Keratinocyte (primary cell): ENCODE results near the gene APBB2. TPM values are rescaled to one million over a fixed set of nuclear protein-coding genes. Genes with fewer than 3 reads are reported as not detected.

Source experiments
- DNase-seq: peaks from one replicate; pipeline ENCODE4 v3.0.0-alpha.2; 2011; ENCODE audit warnings: low read depth, missing footprints, low spot score
- FAIRE-seq: peaks from 2 replicates; lab custom pipeline; 2011; peaks lifted over from hg19 to GRCh38; lab: Jason Lieb, UNC
- H2AFZ ChIP-seq: 2 replicates; pipeline ENCODE4 v1.6.0; 2012; ENCODE audit warnings: low read length, control low read depth, inconsistent platforms; ENCODE audit not compliant: control insufficient read depth
- H3K27ac ChIP-seq: 2 replicates; pipeline ENCODE4 v1.5.1; 2011; ENCODE audit warnings: low read length; ENCODE audit not compliant: control insufficient read depth, insufficient read depth
- H3K27me3 ChIP-seq: 3 replicates; pipeline ENCODE4 v1.6.0; 2011; ENCODE audit warnings: low read length; ENCODE audit not compliant: control insufficient read depth, insufficient read depth; ENCODE audit errors: extremely low read depth
- H3K36me3 ChIP-seq, 2 experiments: 2 replicates in 1 of 2; 3 replicates in 1 of 2; pipeline ENCODE4 v1.5.1; 2011; ENCODE audit warnings: low read length in 2 of 2, mild to moderate bottlenecking in 1 of 2; ENCODE audit not compliant: control insufficient read depth in 2 of 2, insufficient read depth in 2 of 2; ENCODE audit errors: extremely low read depth in 1 of 2
- H3K4me1 ChIP-seq: 3 replicates; pipeline ENCODE4 v1.5.1; 2011; ENCODE audit warnings: low read length; ENCODE audit not compliant: control insufficient read depth, insufficient read depth; ENCODE audit errors: extremely low read depth
- H3K4me2 ChIP-seq: 3 replicates; pipeline ENCODE4 v1.6.0; 2011; ENCODE audit warnings: low read depth, low read length; ENCODE audit not compliant: control insufficient read depth, insufficient read depth; ENCODE audit errors: extremely low read depth
- H3K4me3 ChIP-seq, 3 experiments: fragments of 200-600 bp in 1 of 3; sonication (generic) in 1 of 3; 2 replicates in 2 of 3; 3 replicates in 1 of 3; pipeline ENCODE4 v1.5.1; 2011 to 2016; ENCODE audit warnings: low read length in 3 of 3, mild to moderate bottlenecking in 3 of 3, control low read depth in 2 of 3, inconsistent platforms in 1 of 3, low read depth in 1 of 3, mixed read lengths in 1 of 3, mixed run types in 1 of 3, moderate library complexity in 1 of 3; ENCODE audit not compliant: control insufficient read depth in 2 of 3, insufficient read depth in 2 of 3; ENCODE audit errors: extremely low read depth in 1 of 3
- H3K79me2 ChIP-seq: 2 replicates; pipeline ENCODE4 v1.6.0; 2012; ENCODE audit warnings: low read length; ENCODE audit not compliant: control insufficient read depth, insufficient read depth
- H3K9ac ChIP-seq: 3 replicates; pipeline ENCODE4 v1.6.0; 2011; ENCODE audit warnings: low read length; ENCODE audit not compliant: control insufficient read depth, insufficient read depth; ENCODE audit errors: extremely low read depth
- H3K9me1 ChIP-seq: 3 replicates; pipeline ENCODE4 v1.6.0; 2011; ENCODE audit warnings: low read length; ENCODE audit not compliant: control insufficient read depth, insufficient read depth; ENCODE audit errors: extremely low read depth
- H3K9me3 ChIP-seq: 2 replicates; pipeline ENCODE4 v1.5.1; 2012; ENCODE audit warnings: low read depth, low read length; ENCODE audit not compliant: control insufficient read depth
- H4K20me1 ChIP-seq: 3 replicates; pipeline ENCODE4 v1.6.0; 2011; ENCODE audit warnings: low read length; ENCODE audit not compliant: control insufficient read depth, insufficient read depth; ENCODE audit errors: extremely low read depth
- EZH2 ChIP-seq: IDR thresholded peaks from one replicate; pipeline ENCODE4 v1.6.1; 2012; ENCODE audit warnings: inconsistent platforms, mild to moderate bottlenecking, low read length, moderate library complexity
- dilution Hi-C: fragments of 300-500 bp; cut with MboI; formaldehyde crosslinking; loops from one replicate; pipeline ENCODE4 v1.7.0; 2020; ENCODE audit warnings: low sequenced_read_pairs; ENCODE audit not compliant: extremely low pct_ligation_motif_present
- polyA plus RNA-seq, 5 experiments: library from polyadenylated mRNA; depleted of rRNA in 3 of 5; stranded (reverse) in 3 of 5; stranded (forward) in 1 of 5; unstranded in 1 of 5; fragments of >200 nt; gene quantifications; 1 replicate in 1 of 5; 2 replicates in 3 of 5; 3 replicates in 1 of 5; pipeline versions ENCODE4 v1.2.1 to v1.2.3, GENCODE V29; 2011 to 2012; ENCODE audit warnings: missing spikeins in 2 of 5, low read depth in 1 of 5, low replicate concordance in 1 of 5
- TF ChIP-seq, protein P1 (sequence below), 3 experiments: IDR thresholded peaks in 1 of 3; conservative IDR thresholded peaks in 1 of 3; optimal IDR thresholded peaks in 1 of 3; 2 replicates in 2 of 3; 3 replicates in 1 of 3; pipeline versions ENCODE3 to v1.5.1; 2011; ENCODE audit warnings: low read length in 3 of 3, mild to moderate bottlenecking in 3 of 3, moderate library complexity in 2 of 3, control low read depth in 1 of 3, inconsistent platforms in 1 of 3; ENCODE audit not compliant: insufficient read depth in 2 of 3; ENCODE audit errors: extremely low read depth in 1 of 3

Gene APBB2
- polyA plus RNA-seq, 1 donor (not counting 4 experiments of a cell fraction or from before 2014, with no cell fraction given) = 57.3 TPM

DNA sequence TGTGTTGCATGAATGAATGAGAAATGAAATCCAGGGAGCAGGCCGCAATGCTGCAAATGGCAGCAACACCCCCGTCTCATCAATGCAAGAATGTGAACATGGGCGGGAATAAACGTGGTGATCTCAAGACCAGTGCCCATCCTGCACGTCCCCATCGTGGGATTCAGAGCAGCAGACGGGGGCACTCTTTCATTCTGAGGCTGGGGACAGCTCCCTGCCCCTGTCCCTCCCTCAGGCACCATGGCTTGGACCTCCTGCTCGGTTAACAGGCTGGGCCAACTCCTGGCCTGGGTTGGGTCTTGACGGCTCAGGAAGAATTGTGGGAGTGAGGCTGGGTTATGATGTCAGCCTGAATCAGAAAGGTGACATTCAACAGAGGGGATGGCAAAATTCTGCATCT lies 385.7 kb downstream of the APBB2 start:
- no peaks in the 10 kb centered on the region for H3K9me1 ChIP-seq
- dilution Hi-C loops = no loop called here
- H3K36me3 ChIP-seq = peaks cover 23 to 33% of the 10 kb centered on the region in 2 experiments
- no peak overlapping the region for H3K27ac ChIP-seq
- DNase-seq = no peak
- TF ChIP-seq, protein P1, sequence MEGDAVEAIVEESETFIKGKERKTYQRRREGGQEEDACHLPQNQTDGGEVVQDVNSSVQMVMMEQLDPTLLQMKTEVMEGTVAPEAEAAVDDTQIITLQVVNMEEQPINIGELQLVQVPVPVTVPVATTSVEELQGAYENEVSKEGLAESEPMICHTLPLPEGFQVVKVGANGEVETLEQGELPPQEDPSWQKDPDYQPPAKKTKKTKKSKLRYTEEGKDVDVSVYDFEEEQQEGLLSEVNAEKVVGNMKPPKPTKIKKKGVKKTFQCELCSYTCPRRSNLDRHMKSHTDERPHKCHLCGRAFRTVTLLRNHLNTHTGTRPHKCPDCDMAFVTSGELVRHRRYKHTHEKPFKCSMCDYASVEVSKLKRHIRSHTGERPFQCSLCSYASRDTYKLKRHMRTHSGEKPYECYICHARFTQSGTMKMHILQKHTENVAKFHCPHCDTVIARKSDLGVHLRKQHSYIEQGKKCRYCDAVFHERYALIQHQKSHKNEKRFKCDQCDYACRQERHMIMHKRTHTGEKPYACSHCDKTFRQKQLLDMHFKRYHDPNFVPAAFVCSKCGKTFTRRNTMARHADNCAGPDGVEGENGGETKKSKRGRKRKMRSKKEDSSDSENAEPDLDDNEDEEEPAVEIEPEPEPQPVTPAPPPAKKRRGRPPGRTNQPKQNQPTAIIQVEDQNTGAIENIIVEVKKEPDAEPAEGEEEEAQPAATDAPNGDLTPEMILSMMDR (optimal IDR thresholded peaks at IDR 0.05 in 1 of 3, IDR thresholded peaks at IDR 0.05 in 1 of 3, conservative IDR thresholded peaks at IDR 0.05 in 1 of 3; ENCODE audit: extremely low read depth in 1 of 3, insufficient read depth in 2 of 3, low read length in 3 of 3) = no peak
- no peak for TF ChIP-seq EZH2
- H3K9me3 ChIP-seq = no peaks in the 10 kb centered on the region
- H3K27me3 ChIP-seq = no peaks in the 10 kb centered on the region
- no peak for FAIRE-seq
- no peaks in the 10 kb centered on the region for H3K79me2 ChIP-seq
- H3K4me2 ChIP-seq = no peak overlapping the region
- no peak overlapping the region for H2AFZ ChIP-seq
- no peak overlapping the region for H3K4me3 ChIP-seq
- H4K20me1 ChIP-seq = no peaks in the 10 kb centered on the region
- H3K4me1 ChIP-seq = no peaks in the 10 kb centered on the region
- H3K9ac ChIP-seq = no peak overlapping the region

DNA sequence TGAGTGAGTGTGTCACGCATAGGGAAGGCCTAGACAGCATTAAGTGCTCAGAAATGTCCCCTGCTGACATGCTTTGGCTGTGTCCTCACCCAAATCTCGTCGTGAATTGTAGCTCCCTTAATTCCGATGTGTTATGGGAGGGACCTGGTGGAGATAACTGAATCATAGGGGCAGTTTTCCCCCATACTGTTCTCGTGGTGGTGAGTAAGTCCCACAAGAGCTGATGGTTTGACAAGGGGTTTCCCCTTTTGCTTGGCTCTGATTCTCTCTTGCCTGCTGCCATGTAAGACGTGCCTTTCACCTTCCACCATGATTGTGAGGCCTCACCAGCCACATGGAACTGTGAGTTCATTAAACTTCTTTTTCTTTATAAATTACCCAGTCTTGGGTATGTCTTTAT lies 386.6 kb downstream of the APBB2 start:
- dilution Hi-C loops = no loop called here
- DNase-seq (no peak), FAIRE-seq (no peak)

More for the DNA sequence above, 386.6 kb downstream of the APBB2 start:
- H3K27ac ChIP-seq = no peak overlapping the region
- H3K9me1 ChIP-seq = no peaks in the 10 kb centered on the region
- H3K79me2 ChIP-seq = no peaks in the 10 kb centered on the region
- no peaks in the 10 kb centered on the region for H3K27me3 ChIP-seq
- no peaks in the 10 kb centered on the region for H4K20me1 ChIP-seq
- no peak overlapping the region for H3K9ac ChIP-seq
- no peaks in the 10 kb centered on the region for H3K4me1 ChIP-seq
- no peaks in the 10 kb centered on the region for H3K9me3 ChIP-seq
- H3K36me3 ChIP-seq = peaks cover 32% of the 10 kb centered on the region in 2 experiments
- H2AFZ ChIP-seq = no peak overlapping the region
- TF ChIP-seq, protein P1 (optimal IDR thresholded peaks at IDR 0.05 in 1 of 3, IDR thresholded peaks at IDR 0.05 in 1 of 3, conservative IDR thresholded peaks at IDR 0.05 in 1 of 3; ENCODE audit: extremely low read depth in 1 of 3, insufficient read depth in 2 of 3, low read length in 3 of 3) = no peak
- TF ChIP-seq EZH2 = no peak
- H3K4me2 ChIP-seq = no peak overlapping the region
- no peak overlapping the region for H3K4me3 ChIP-seq
